Retinal pigment epithelial cell (primary cell): ENCODE measurements around the gene PRKN.

Experiments
- DNase-seq: peaks from one replicate; pipeline ENCODE4 v3.0.0-alpha.2; 2010; ENCODE audit warnings: low read depth
- H3K4me3 ChIP-seq: 2 replicates; pipeline ENCODE4 v1.5.1; 2011; ENCODE audit warnings: mild to moderate bottlenecking, low read length, control low read depth, moderate library complexity
- CTCF ChIP-seq: conservative IDR thresholded peaks from 2 replicates; pipeline ENCODE4 v1.5.1; 2011; ENCODE audit warnings: low read depth, low read length, control low read depth, inconsistent platforms

Gene PRKN

GRCh38 chr6:161542346-161542980, 1185.1 kb downstream of the PRKN start:
- DNase-seq = no peak
- no peak overlapping the region for H3K4me3 ChIP-seq
- no peak for TF ChIP-seq CTCF

GRCh38 chr6:161540532-161540931, 1187.0 kb downstream of the PRKN start:
- DNase-seq = no peak
- no peak overlapping the region for H3K4me3 ChIP-seq
- no peak for TF ChIP-seq CTCF

GRCh38 chr6:161536224-161536630, 1191.3 kb downstream of the PRKN start:
- DNase-seq = no peak
- no peak overlapping the region for H3K4me3 ChIP-seq
- TF ChIP-seq CTCF = no peak

- no peak for DNase-seq
- TF ChIP-seq CTCF = no peak
- no peak overlapping the region for H3K4me3 ChIP-seq
These were observed 1193.2 kb downstream of the PRKN start for GRCh38 chr6:161534264-161534873.

- DNase-seq = no peak
- no peak overlapping the region for H3K4me3 ChIP-seq
- no peak for TF ChIP-seq CTCF
These were observed 1194.3 kb downstream of the PRKN start for GRCh38 chr6:161533266-161533665.

GRCh38 chr6:161532536-161532935, 1195.0 kb downstream of the PRKN start:
- no peak overlapping the region for H3K4me3 ChIP-seq
- no peak for TF ChIP-seq CTCF
- DNase-seq = no peak

GRCh38 chr6:161526794-161527193, 1200.8 kb downstream of the PRKN start:
- no peak for DNase-seq
- no peak for TF ChIP-seq CTCF
- no peak overlapping the region for H3K4me3 ChIP-seq
